GM13976 (cell line): ENCODE measurements around the gene ADAMTS14.

ENCODE experiments used
- DNase-seq: peaks from one replicate; pipeline ENCODE4 v3.0.0; 2012; ENCODE audit warnings: low spot score
- in situ Hi-C: fragments of 300-500 bp; cut with MboI; formaldehyde crosslinking; loops from one replicate; pipeline ENCODE4 v1.12.0; 2022; ENCODE audit warnings: low sequenced_read_pairs, mixed read lengths, inconsistent platforms; ENCODE audit not compliant: unreplicated experiment
- TF ChIP-seq, protein P1 (sequence below): IDR thresholded peaks from 2 replicates; pipeline ENCODE4 v1.5.1; 2012; ENCODE audit warnings: borderline replicate concordance, mild to moderate bottlenecking; ENCODE audit not compliant: insufficient read depth; ENCODE audit errors: extremely low read depth, missing control alignments, control extremely low read depth

ADAMTS14 gene

DNA sequence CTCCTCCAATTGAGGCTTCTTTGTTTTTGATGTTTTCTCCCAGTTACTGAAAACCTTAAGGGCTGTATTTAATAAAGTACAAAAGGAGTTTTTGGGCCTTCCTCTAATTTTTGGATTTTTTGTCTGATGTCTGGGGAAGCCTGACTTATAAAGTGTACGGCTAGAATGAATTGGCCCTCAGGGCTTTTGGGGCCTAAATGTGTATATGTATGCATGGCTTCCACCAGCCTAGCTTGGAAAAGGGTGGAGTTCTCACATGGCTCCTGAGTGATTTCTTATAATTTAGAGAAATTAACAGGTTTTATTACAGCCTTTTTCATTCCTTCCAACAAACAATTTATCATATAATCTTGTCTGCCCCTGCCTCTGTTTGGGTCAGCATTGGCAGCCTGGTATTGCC, 123.3 kb downstream of the ADAMTS14 start:
- TF ChIP-seq, protein P1, sequence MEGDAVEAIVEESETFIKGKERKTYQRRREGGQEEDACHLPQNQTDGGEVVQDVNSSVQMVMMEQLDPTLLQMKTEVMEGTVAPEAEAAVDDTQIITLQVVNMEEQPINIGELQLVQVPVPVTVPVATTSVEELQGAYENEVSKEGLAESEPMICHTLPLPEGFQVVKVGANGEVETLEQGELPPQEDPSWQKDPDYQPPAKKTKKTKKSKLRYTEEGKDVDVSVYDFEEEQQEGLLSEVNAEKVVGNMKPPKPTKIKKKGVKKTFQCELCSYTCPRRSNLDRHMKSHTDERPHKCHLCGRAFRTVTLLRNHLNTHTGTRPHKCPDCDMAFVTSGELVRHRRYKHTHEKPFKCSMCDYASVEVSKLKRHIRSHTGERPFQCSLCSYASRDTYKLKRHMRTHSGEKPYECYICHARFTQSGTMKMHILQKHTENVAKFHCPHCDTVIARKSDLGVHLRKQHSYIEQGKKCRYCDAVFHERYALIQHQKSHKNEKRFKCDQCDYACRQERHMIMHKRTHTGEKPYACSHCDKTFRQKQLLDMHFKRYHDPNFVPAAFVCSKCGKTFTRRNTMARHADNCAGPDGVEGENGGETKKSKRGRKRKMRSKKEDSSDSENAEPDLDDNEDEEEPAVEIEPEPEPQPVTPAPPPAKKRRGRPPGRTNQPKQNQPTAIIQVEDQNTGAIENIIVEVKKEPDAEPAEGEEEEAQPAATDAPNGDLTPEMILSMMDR = no peak
- in situ Hi-C loops = no loop called here
- no peak for DNase-seq

DNA sequence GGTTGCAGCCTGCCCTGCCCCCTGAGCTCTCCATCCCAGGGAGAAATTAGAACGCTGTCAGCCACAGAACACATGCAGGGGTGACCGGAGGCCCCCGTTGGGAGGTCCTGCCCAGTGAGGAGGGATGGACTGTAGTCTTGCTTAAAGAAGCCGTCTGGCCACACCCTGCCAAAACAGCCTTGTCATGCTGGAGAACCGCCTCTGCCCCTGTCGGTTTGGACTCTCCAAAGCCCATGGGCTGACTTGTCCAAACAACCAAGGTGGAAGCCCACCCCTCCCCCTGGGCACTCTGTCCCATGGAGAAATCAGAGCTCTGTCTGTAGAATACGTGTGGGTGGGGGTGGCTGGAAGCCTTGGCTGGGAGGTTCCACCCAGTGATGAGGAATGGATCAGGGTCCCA, 125.5 kb downstream of the ADAMTS14 start:
- no peak for DNase-seq
- in situ Hi-C loops = no loop called here
- TF ChIP-seq, protein P1 = no peak

DNA sequence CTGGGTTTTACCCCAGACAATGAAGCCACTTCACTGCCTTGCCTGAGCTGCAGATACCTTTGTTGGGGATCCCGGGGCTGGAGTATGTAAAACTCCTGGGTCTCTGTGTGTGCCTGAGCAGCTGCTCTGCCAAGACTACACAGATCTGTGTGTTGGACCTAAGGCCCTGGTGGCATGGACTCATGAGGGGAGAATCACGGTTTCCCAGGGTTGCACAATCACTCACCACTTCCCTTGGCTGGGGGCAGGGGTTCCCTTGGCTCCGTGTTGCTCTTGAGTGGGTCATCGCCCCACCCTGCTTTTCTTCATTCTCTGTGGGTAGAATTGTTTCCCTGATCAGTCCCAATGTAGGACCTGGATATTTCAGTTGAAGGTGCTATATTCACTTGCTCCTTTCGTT, 126.8 kb downstream of the ADAMTS14 start:
- TF ChIP-seq, protein P1 = no peak
- no peak for DNase-seq
- in situ Hi-C loops = no loop called here

- TF ChIP-seq, protein P1 = no peak
- in situ Hi-C loops = no loop called here
- DNase-seq = no peak
Measured at GRCh38 chr10:70801854-70802253, 129.5 kb downstream of the ADAMTS14 start.

GRCh38 chr10:70803775-70804420, 131.6 kb downstream of the ADAMTS14 start:
- no peak for DNase-seq
- TF ChIP-seq, protein P1 = no peak
- in situ Hi-C loops = no loop called here

DNA sequence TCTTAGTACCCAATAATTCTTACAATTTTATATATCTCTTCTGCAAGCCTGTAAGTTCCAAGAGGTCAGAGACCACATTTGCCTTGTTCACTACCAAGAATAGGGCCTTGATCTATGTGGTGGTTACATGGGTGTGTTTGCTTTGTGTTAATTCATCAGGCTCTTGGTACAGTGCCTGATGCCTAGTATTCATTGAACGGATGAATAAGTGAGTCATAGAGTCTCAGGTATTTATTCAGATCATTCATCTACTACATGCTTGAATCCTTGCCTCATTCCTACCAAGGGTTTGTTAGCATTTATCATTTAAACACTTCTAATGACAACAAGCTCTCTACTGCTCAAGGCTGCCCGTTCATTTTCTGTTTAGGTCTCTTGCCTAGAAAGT, 132.1 kb downstream of the ADAMTS14 start:
- in situ Hi-C loops = no loop called here
- no peak for DNase-seq
- TF ChIP-seq, protein P1 = no peak
